HG03196 (cell line): ENCODE results near the gene INAFM2.

Experiments used
- ATAC-seq: cut with Tn5 transposase; IDR thresholded peaks from one replicate; pipeline ENCODE4 v1.9.1; 2021; ENCODE audit not compliant: unreplicated experiment

INAFM2 gene

DNA sequence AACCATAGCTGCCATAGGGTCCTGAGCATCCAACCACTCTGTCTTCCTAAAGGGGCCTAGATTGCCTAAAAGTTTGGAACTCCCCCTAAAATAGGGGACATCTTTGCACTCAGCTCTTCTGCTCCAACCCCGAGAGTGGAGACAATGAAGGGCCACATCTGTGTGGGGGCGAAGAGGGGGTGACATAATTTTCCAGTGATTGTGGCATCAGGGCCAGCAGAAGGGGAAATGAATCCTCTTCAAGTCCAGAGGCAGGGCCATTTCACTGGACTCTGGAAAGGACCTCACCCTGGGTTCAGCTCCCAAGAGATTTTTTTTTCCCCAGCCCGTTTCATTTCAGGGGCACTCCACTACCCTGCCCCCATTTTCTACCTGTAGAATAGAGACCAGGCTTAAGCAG lies 36.0 kb upstream of the INAFM2 start:
- no peak for ATAC-seq

DNA sequence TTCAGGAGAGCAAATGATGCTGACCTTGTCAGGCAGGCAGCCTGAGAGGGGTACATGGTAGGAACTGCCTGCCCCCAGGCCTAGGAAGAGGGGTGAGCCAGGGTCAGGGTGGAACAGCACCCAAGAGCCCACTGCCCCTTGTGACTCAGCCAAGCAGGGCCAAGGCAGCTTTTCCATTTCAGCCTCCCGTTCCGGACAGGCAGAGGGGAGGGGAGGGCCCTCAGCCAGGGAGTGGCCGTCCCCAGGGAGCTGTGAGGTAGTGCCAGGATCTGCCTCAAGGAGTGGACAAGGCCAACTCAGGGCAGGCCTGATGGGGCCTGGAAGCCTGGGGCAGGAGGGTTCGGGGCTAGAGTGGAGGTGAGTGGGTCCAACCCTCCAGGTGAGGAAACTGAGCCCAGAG lies 35.5 kb upstream of the INAFM2 start:
- no peak for ATAC-seq

DNA sequence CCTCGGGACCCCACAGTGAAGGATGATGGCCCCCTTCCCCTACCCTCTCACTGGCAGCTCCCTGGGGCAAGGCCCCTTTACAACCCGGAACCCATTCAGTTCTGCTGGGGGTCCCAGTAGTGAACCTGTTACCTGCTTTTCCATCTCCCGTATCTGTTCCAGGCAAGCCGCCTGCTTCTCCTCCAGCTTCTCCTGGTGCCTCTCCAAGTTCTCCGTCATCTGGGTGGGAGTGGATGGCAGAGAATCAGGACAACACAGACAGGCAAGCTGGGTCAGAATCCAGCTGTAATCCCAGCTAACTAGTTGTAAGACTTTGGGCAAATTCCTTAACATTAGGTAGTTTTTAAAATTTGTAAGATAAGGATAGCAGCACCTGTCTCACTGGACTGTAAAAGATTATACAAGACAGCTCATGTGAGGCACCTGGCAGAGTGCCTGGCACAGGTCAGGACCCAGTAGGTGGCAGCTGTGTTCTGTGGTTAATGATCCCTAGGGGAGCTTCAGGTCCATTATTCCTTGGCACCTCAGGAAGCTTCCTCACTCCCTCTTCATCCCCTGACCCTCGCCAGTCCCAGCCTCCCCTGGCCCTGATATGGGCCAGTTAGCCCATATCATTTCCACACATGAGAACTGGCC lies 34.2 kb upstream of the INAFM2 start:
- no peak for ATAC-seq

DNA sequence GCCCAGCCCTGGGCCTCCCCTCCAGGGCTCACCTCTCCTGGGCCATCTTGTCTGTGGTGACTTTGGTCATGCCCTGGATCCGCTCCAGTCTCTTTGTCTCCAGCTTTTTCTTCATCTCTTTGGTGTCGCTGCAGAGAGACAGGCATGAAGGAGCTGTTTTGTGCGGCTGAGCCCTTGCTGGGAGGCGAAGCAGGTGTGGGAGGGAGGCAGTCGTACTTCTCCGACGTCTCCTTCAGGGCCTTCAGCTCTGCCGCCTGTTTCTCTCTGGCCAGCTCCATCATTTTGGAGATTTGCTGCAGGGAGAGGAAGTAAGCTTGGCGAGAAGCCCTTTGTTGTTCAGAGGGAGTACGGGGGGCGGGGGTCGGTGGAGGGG lies 33.0 kb upstream of the INAFM2 start:
- ATAC-seq = no peak

DNA sequence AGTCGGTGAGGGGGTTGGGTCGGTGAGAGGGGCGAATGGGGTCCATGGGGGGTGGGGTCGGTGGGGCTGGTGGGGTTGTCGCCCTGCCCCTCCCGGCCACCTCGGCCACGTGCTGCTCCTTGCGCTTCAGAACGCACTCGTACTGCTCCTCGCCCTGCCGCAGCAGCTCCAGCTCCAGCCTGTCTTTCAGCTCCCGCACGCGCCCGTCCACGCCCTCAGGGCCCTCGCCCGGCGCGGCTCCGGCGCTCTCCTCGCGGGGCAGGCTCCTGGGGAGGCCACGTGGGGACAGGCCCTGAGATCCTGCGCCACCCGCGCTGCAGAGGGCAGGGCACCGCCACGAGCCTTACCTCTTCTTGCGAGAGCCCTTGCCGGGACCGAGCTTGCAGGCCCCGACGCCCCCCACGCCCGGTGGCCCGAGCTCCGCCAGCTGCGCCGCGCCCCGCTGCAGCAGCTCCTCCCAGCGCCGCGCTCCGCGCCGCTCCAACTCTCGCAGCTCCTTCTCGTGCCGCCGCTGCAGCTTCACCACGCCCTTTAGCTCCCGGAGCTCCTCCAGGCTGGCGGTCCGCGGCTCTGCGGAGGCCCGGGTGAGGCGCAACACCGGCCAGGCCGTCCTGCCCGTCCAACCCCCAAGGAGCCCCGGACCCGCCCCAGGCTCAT lies 32.4 kb upstream of the INAFM2 start:
- ATAC-seq = no peak

DNA sequence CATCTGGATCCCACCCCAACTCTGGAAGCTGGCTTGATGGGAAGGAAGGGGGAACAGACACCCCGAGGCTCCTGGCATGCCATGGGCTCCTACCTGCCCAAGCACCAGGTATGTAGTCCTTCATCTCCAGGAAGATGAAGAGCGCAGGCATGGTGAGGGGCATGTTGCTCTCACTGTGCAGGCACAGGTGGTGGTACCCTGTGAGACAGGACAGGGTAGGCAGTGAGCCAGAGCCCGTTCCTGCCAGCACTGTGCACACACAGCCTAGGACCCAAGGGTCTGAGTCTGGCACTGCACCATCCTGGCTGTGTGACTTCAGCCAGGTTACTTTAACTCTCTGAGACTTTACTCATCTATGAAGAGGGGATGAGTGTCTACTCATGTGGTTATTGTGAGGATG lies 31.2 kb upstream of the INAFM2 start:
- no peak for ATAC-seq

DNA sequence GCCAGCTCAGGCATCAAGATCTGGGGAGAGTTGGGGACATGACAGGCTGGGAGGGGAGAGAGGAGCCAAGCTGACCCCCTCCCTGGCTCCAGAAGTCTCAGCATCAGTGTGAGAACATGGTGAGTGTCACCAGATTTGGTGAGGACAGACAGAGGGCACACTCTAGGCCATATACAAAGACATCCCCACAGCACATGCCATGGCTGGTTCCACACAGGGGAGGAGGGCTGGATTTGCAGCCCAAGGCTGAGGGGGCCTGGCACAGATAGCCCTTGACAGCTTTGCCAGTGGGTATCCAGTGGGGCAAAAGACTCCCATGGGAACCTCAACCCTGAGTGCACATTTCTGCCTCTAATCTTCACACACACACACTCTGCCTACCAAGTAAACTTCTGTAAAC lies 30.5 kb upstream of the INAFM2 start:
- ATAC-seq = no peak

DNA sequence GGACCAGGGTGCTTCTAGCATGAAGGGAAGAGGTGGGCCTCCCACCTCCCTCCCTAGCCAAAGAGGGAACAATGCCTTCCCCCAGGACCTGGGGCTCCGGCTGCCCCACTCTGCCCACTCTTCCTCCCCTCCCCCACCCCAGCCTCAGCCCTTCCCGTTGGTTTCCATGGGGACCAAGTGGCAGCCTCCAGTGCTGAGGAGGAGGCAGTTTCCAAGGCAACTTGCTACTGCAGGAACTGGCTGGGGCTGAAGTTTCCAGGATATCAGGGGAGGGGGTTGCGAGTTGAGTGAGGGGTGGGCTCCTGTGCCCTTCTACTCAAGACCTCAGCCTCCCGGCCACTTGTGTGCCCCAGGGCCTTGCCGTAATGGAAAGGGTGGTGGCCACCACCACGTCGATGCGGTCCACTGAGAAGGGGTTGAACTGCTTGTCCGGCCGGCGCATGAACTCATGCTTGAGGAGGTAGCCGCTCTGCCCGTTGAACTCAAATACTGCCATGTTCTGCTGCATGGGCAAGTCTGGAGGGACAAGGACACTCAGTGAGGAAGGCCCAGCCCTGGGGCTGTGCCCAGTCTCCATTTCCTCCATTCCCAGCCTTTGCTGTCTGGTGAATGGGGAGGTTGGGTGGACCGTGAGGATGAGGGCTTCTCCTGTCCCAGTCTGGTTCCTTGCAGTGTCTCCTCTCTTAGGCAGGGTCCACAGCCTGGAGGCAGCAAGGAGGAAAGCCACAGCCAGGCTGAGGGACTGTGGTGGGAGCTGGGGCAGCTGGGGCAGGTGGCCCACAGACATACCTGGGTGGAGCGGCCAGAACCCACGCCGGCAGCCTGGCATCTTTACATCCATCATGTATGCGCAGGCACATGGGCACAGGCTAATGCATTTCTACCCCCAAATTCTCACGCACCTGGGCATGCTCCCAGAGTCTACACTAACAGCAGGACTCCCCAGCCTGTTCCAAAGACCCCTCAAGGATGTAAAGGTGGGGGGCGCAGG lies 29.3 kb upstream of the INAFM2 start:
- no peak for ATAC-seq

DNA sequence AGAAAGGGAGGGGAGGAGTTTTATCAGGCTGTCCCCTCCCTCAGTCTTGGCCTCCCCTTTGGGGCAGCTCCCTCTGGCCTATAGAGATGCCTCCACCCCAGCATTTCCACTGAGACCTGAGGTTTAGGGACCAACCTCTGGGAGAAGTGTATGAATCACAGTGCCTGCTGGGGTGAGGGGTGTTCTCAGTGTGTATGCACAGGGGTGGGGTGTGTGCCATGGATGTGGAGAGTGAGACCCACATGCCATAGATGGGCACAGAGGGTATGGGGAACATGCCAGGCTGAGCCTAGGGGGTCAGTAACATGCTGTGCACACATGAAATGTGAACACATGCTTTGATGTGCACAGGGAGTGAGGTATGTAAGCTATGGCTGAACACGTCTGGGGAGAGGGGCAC lies 28.2 kb upstream of the INAFM2 start:
- ATAC-seq = no peak

DNA sequence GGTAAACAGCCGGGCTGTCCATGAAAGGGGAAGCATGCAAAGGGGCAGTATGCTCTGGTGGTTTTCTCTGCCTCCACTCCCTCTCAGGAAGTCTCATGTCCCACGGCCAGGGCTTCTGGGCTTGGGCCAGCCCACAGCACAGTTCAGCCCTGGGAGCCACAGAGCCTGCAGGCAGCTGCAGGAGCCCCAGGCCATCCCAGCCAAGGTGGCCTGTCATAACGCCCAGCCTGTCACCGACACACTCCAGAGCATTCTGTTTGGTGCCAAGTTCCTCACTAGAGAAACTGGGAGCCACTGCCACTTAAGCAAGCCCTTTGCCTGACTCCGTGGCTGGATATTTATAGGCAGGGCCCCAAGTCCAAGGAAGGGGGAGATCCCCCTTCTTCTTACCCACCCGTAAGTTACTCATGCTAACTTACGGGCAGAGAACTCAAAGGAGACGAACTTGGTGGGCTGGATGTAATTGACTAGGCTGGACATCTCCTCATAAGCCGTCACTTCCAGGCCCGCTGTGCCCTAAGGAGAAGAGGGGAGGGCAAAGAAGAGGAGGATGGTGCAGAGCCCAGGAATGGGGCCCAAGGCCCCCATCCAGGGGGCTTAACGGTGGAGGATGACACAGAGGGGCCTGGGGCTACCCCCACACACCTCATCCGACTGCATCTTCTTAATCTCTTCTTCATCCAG lies 27.5 kb upstream of the INAFM2 start:
- no peak for ATAC-seq

DNA sequence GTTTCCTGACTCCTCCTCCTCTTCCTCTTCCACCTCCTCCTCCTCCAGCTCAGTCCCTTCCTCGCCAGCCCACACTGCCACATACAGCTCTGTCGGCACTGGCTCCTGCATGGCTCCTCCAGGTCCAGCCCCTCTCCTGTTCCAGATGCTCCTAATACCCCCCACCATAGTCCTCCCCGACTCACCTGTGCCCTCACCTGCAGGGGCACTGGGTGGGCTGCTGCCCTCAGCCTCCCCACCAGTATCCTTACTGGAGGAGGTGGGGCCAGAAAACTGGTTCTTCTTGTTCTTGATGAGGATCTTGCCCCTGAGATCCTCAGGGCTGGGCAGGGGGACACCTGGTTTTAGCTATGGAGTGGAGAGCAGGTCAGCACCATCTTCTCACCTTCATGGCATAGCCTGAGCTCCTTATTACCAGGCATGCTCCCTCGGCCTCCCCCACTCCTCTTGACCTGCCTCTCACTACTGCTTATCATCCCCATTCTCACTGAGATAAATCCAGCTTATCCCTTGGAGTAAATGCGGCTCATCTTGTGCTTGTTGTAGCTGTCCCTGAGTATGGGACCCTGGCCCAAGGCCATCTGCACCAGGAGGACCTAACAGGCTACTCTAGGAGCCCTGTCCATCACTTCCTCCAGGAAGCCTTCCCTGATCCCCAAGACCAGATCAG lies 26.8 kb upstream of the INAFM2 start:
- no peak for ATAC-seq

DNA sequence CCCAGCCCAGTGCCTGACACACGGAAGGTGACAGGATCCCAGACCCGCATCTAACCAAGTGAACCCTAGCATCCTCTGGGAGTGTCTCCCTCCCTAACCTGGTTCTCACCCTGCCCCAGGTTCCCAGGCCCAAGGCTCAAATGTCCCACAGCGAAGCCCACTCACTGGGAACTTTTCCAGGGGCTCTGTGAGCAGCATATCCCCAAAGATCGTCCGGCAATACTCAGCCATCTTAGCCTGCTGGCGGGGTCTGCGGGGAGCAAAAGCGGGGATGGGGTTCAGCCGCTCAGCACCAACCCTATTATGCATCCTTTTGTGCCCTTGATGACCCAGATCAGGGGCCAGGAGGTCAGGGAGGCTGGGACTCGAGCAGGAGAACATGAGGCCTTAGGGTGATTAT lies 26.1 kb upstream of the INAFM2 start:
- no peak for ATAC-seq

DNA sequence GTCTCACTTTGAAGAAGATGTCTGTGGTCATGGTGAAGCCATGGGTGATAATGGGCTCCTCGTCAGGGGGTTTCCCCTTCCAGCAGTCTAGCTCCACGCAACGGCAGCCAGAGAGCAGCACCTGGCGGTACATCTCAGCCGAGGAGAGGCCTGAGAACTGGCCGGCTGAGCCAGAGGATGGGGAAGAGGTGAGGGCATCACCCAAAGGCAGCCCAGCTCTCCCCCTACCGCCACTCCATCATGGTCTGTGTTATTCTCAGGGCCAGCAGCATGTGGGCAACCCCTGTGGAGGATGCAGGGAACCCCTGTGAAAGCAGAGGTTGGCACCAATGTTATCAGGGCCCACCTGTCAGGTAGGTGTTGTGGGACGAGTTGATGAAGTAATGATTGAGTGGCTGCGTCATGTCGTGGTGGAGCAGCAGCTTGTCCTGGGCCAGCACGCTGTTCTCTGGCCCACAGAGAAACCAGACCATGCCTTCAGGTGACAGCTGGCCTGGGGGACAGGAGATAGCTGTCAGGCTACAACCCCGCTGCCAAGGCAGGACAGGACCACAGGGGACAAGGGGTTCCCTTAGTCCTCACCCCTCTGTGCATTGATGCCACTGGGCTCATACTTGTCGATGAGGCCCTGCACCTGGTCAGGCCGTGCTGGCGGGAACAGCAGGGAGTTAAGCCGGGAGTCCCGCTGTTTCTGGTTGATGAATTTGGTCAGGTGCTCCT lies 25.1 kb upstream of the INAFM2 start:
- ATAC-seq = no peak

DNA sequence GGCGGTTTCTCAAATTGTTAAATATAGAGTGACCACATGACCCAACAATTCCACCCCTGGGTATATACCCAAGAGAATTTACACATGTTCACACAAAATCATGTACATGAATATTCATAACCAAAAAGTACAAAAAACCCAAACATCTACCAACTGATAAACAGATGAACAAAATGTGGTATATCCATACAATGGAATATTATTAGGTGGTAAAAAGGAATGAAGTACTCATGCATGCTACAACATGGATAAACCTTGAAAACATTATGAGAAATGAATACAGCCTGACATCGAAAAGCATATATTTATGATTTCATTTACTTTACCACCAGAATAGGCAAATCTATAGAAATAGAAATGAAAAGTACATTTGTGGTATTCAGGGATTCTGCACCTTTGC lies 23.1 kb upstream of the INAFM2 start:
- ATAC-seq = no peak

DNA sequence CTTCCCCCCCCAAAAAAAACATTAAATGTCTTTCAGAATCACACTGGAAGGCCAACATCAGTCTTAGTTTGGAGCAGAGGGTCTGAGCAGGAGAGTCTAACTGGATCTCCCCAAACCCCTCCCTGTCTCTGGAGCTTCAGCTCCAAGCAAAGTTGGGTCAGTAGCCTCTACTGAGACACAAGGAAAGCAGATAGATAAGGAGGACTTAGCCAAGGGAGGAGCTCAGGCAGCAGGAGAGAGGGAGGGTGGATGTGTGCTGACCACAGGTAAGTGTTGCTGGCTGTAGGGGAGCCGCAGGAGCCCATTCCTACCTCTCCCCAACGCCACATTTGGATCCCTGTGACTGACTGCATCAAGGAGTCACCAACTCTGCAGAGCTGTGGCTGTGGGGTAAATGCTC lies 22.7 kb upstream of the INAFM2 start:
- no peak for ATAC-seq

DNA sequence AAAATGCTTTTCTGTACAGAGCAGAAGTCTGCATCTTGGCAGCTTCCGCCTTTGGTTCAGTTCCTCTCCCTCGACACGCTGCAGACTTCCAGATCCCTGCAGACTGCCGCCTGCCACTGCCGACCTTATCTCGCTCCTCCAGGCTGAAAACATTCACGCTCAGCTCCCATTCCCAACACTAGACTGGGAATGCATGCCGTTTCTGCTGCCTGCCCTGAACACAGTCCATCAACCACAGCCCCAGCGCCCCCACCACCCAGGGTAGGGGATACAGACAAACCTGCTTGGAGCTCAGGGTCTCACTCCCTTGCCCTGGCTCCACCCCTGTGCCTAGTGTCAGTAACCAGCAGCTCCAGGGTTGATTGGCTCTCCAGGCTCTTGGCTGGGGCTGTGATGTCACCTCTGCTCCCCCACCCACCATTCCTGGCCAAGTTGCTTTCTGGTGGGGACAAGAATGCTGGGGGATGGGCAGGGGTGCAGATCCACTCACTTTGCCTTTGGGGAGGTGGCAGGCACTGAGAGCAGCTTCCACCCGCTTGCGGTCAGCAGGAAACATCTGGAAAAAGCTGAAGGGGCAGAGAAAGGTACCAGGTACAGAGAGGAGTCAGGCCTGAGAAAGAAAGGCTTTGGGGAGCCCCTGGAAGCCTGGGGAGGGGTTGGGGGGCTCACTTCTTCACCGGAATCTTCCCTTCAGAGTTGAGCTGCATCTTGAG lies 21.9 kb upstream of the INAFM2 start:
- no peak for ATAC-seq

DNA sequence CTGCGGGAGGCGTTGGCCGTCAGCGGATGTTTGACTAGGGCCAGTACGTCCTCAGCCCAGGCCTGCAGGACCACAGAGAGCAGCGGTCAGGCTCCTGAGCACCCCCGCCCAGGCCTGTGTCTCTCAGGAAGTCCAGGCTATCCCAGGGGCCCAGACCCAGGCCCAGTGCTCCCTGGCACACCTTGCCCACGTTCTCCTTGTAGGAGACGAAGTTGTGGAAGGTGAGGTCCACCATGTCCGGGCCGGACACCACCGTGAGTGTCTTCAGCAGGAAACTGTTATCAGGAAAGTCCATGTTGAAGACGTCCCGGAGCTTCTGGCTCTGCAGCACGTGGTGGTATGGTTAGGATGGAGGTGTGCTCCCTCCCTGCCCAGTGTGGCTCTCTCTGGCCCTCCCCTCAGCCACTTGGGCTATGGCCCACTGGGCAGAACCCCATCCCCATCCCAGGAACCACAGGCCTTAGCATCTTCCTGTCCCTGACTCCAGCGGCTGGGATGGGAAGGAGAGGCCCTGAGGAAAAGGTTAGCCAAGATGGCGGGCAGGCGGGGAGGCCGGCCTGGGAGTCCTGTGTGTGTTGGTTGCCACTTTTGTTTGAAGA lies 21.1 kb upstream of the INAFM2 start:
- no peak for ATAC-seq

DNA sequence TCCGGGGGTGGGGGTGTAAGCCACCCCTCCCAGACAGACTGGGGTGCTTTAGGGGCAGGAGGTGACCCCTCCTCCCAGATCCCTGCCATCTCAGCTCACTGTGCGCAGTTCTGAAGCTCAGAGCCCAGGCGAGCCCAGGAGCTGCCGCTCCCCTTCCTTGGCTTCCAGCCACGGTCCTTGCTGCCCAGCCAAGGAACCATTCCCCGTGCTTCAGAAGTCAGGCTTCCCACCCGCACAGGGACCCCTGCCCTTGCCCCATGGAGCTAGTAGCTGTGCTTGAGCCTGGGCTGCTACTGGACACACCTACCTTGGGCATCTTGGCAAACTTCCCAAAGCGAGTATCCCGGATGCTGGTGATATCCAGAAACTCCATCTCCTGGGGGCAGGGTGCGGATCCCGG lies 20.5 kb upstream of the INAFM2 start:
- no peak for ATAC-seq

DNA sequence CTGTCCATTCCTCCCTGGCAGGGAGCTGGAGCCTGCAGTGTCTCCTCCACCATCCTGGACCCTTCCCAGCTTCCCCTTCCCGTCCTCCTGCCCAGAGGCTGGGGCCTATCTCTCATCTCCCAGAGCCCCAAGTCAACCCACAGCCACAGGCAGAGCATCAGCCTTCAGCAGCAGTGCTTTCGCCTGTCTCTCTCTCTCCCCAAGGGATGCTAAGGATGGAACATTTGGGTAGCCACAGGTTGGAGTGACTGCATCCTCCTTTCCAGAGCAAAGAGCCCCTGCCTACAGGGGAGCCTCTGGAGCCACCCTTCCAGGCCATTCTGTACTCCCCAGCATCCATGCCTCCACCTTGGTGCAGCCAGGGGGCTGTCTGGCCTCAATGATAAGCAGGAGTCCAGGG lies 19.9 kb upstream of the INAFM2 start:
- ATAC-seq = no peak
